Choroid plexus epithelial cell (primary cell): ENCODE measurements around the gene ENTR1.

Source experiments
- DNase-seq: peaks from one replicate; pipeline ENCODE4 v3.0.0-alpha.2; 2010; ENCODE audit warnings: low read depth
- H3K4me3 ChIP-seq: 2 replicates; pipeline ENCODE4 v1.5.1; 2011; ENCODE audit warnings: low read depth, mild to moderate bottlenecking, control low read depth, low read length, moderate library complexity
- CTCF ChIP-seq: conservative IDR thresholded peaks from 2 replicates; pipeline ENCODE4 v1.5.1; 2011; ENCODE audit warnings: low read depth, mild to moderate bottlenecking, control low read depth, inconsistent platforms, low read length, moderate library complexity

The ENTR1 gene

GRCh38 chr9:136395020-136395340 lies 15.4 kb downstream of the ENTR1 start:
- H3K4me3 ChIP-seq, result no peak overlapping the region
- TF ChIP-seq CTCF, result no peak
- no peak for DNase-seq

GRCh38 chr9:136394312-136395019 lies 15.9 kb downstream of the ENTR1 start:
- DNase-seq, result no peak
- TF ChIP-seq CTCF, result no peak
- no peak overlapping the region for H3K4me3 ChIP-seq

- H3K4me3 ChIP-seq, result no peak overlapping the region
- DNase-seq, result no peak
- no peak for TF ChIP-seq CTCF
These were observed 16.9 kb downstream of the ENTR1 start for GRCh38 chr9:136393531-136393930.

- no peak for TF ChIP-seq CTCF
- no peak for DNase-seq
- no peak overlapping the region for H3K4me3 ChIP-seq
These were observed 17.6 kb downstream of the ENTR1 start for GRCh38 chr9:136392538-136393449.

- DNase-seq, result no peak
- no peak overlapping the region for H3K4me3 ChIP-seq
- TF ChIP-seq CTCF, result no peak
These were observed 18.5 kb downstream of the ENTR1 start for GRCh38 chr9:136391737-136392537.

GRCh38 chr9:136389396-136389795 lies 21.0 kb downstream of the ENTR1 start:
- TF ChIP-seq CTCF, result no peak
- H3K4me3 ChIP-seq, result no peak overlapping the region
- no peak for DNase-seq
